Spleen (tissue), 11 donors: Measurements from ENCODE around the gene RAPGEF3. TPM values are rescaled to one million over a fixed set of nuclear protein-coding genes. Genes with fewer than 3 reads are reported as not detected.
A peak's percentile ranks its signal among the peaks of the same experiment; 100 is the strongest.

ENCODE experiments used
- DNase-seq: peaks from one replicate; pipeline ENCODE4 v3.0.0-alpha.2; 2020
- H3K27ac ChIP-seq, 8 donors: fragments of 200-600 bp; sonication (generic) in 7 of 8; 1 replicate in 4 of 8; 2 replicates in 4 of 8; pipeline versions ENCODE4 v1.5.0 to v1.8.0; 2016 to 2021; ENCODE audit warnings: inconsistent platforms in 4 of 8, mild to moderate bottlenecking in 4 of 8, moderate library complexity in 1 of 8
- H3K27me3 ChIP-seq, 7 donors: fragments of 200-600 bp; sonication (generic) in 6 of 7; replicated peaks in 1 of 7; 1 replicate in 4 of 7; 2 replicates in 3 of 7; pipeline versions ENCODE4 v1.5.0 to v1.8.0; 2016 to 2021; ENCODE audit warnings: inconsistent platforms in 3 of 7, mild to moderate bottlenecking in 1 of 7
- H3K36me3 ChIP-seq, 6 donors: fragments of 200-600 bp; sonication (generic) in 5 of 6; 1 replicate in 4 of 6; 2 replicates in 2 of 6; pipeline versions ENCODE4 v1.5.0 to v1.8.0; 2016 to 2021; ENCODE audit warnings: inconsistent platforms in 2 of 6
- H3K4me1 ChIP-seq, 6 donors: fragments of 200-600 bp; sonication (generic) in 5 of 6; 1 replicate in 3 of 6; 2 replicates in 3 of 6; pipeline versions ENCODE4 v1.5.0 to v1.8.0; 2016 to 2021; ENCODE audit warnings: inconsistent platforms in 3 of 6
- H3K4me3 ChIP-seq, 8 donors: fragments of 200-600 bp; sonication (generic) in 7 of 8; 1 replicate in 4 of 8; 2 replicates in 4 of 8; pipeline versions ENCODE4 v1.5.0 to v1.8.0; 2016 to 2021; ENCODE audit warnings: inconsistent platforms in 4 of 8, mild to moderate bottlenecking in 4 of 8, moderate library complexity in 2 of 8
- H3K9me3 ChIP-seq, 8 donors: fragments of 200-600 bp; sonication (generic) in 7 of 8; 1 replicate in 4 of 8; 2 replicates in 4 of 8; pipeline versions ENCODE4 v1.5.0 to v1.8.0; 2016 to 2021; ENCODE audit warnings: inconsistent platforms in 4 of 8
- CTCF ChIP-seq, 11 experiments: fragments of 200-600 bp in 7 of 11; fragments of 450-650 bp in 4 of 11; sonication (generic) in 4 of 11; IDR thresholded peaks in 8 of 11; conservative IDR thresholded peaks in 3 of 11; 1 replicate in 7 of 11; 2 replicates in 4 of 11; pipeline versions ENCODE4 v1.4.0 to v1.8.0; 2016 to 2021; ENCODE audit warnings: antibody characterized with exemption in 11 of 11, inconsistent platforms in 4 of 11, mild to moderate bottlenecking in 1 of 11
- POLR2A ChIP-seq, 3 donors: fragments of 450-650 bp; IDR thresholded peaks; one replicate each; pipeline ENCODE4 v1.5.1; 2017; ENCODE audit warnings: antibody characterized with exemption in 3 of 3, mild to moderate bottlenecking in 1 of 3
- POLR2AphosphoS5 ChIP-seq, 3 donors: sonication (generic); formaldehyde crosslinking; IDR thresholded peaks; one replicate each; pipeline ENCODE4 v1.5.1; 2017; ENCODE audit warnings: antibody characterized with exemption in 3 of 3
- WGBS, 5 donors: extraction: QIAGEN DNeasy Blood & Tissue Kit in 3 of 5; methylation state at CpG; one replicate each; pipeline versions ENCODE4 v1.1.5 to v1.1.7; 2013 to 2018; 5-methylcytosine and 5-hydroxymethylcytosine counted together
- intact Hi-C: fragments of 100-400 bp; cut with DNase I; formaldehyde crosslinking; loops from one replicate; pipeline ENCODE4 v1.15.0; 2023; ENCODE audit warnings: low total_unique reads
- polyA plus RNA-seq, 3 donors: library from polyadenylated mRNA; stranded (reverse); fragments of 200-250 nt; gene quantifications; one replicate each; pipeline ENCODE4 v1.2.1, GENCODE V29; 2013
- total RNA-seq, 7 donors: library from RNA; depleted of rRNA in 3 of 7; stranded (reverse); fragments of >200 nt in 3 of 7; fragmentation: NEBNext Ultra II Directional in 4 of 7; extraction: Animal tissue kit (Norgen Biotek cat#: 25700) in 4 of 7; gene quantifications; one replicate each; pipeline versions ENCODE4 v1.1.0 to v1.2.1, GENCODE V29; 2016 to 2021
- donor health status: healthy with polysubstance abuse.
- donor health status: DM: no; HTN: no; CAD: no; lungs with moderate emphysema.
- donor health status: DM: no; HTN: no; CAD: no.
- donor health status: Bipolar disorder and iron deficiency.
- donor health status: healthy.
- donor health status: DM: no; HTN: no; CAD: no.
- donor health status: DM: yes; HTN: yes; CAD: no.

RAPGEF3 gene
- total and polyA plus RNA-seq, 10 donors, result 21.4 to 116 (median 58.7) TPM

- 43 to 51% (median 48%) methylated on average over 5 of the region's 5 CpGs for WGBS, 5 donors
- peaks cover 0 to 54% (median 28%) of the 10 kb centered on the region in 6 donors for H3K4me1 ChIP-seq
Measured at GRCh38 chr12:47766502-47767215, 8.0 kb upstream of the RAPGEF3 start.

GRCh38 chr12:47763481-47764346, 5.0 kb upstream of the RAPGEF3 start:
- 44 to 74% (median 65%) methylated on average over 6 to 8 of the region's 8 CpGs for WGBS, 5 donors
- H3K9me3 ChIP-seq, result no peaks in the 10 kb centered on the region
- peaks cover 4 to 62% (median 34%) of the 10 kb centered on the region in 6 donors for H3K4me1 ChIP-seq
- no peaks in the 10 kb centered on the region for H3K36me3 ChIP-seq
- no peaks in the 10 kb centered on the region for H3K27me3 ChIP-seq
- TF ChIP-seq POLR2AphosphoS5 (IDR thresholded peaks at IDR 0.05), result no peak
- no peak for TF ChIP-seq POLR2A (IDR thresholded peaks at IDR 0.05)
- no peak for TF ChIP-seq CTCF (IDR thresholded peaks at IDR 0.05 in 8 of 11, conservative IDR thresholded peaks at IDR 0.05 in 3 of 11)
- no peak overlapping the region for H3K4me3 ChIP-seq
- no peak for DNase-seq
- intact Hi-C loops, result no loop called here
- peak overlapping the region in 4 of 8 donors; percentile 12 to 47 (median 28) for H3K27ac ChIP-seq

More at GRCh38 chr12:47766502-47767215, 8.0 kb upstream of the RAPGEF3 start:
- Histone ChIP-seq H3K9me3 (no peaks in the 10 kb centered on the region), H3K36me3 (no peaks in the 10 kb centered on the region), H3K27ac (no peak overlapping the region), H3K27me3 (no peaks in the 10 kb centered on the region), H3K4me3 (no peak overlapping the region)
- DNase-seq, result peak; percentile 70
- TF ChIP-seq POLR2A (IDR thresholded peaks at IDR 0.05), result no peak
- TF ChIP-seq CTCF (IDR thresholded peaks at IDR 0.05 in 8 of 11, conservative IDR thresholded peaks at IDR 0.05 in 3 of 11), result no peak
- TF ChIP-seq POLR2AphosphoS5 (IDR thresholded peaks at IDR 0.05), result no peak
- intact Hi-C loops, result loop anchor here (5.0 kb wide), 1 partner anchor 49 kb away; no protein-coding TSS in a partner anchor

GRCh38 chr12:47762850-47763465, 4.3 kb upstream of the RAPGEF3 start:
- no peak overlapping the region for H3K4me3 ChIP-seq
- intact Hi-C loops, result no loop called here
- no peak for TF ChIP-seq CTCF (IDR thresholded peaks at IDR 0.05 in 8 of 11, conservative IDR thresholded peaks at IDR 0.05 in 3 of 11)
- TF ChIP-seq POLR2AphosphoS5 (IDR thresholded peaks at IDR 0.05), result no peak
- no peak for TF ChIP-seq POLR2A (IDR thresholded peaks at IDR 0.05)
- no peaks in the 10 kb centered on the region for H3K9me3 ChIP-seq
- no peak for DNase-seq
- WGBS, 5 donors, result 63 to 80% (median 68%) methylated on average over 3 of the region's 3 CpGs
- peaks cover 10 to 70% (median 42%) of the 10 kb centered on the region in 6 donors for H3K4me1 ChIP-seq
- H3K36me3 ChIP-seq, result no peaks in the 10 kb centered on the region
- peak overlapping the region in 4 of 8 donors; percentile 12 to 47 (median 28) for H3K27ac ChIP-seq
- H3K27me3 ChIP-seq, result no peaks in the 10 kb centered on the region
